Gastrocnemius medialis (tissue), 4 donors: Measurements from ENCODE around the gene FUT7. TPM values are rescaled to one million over a fixed set of nuclear protein-coding genes. Genes with fewer than 3 reads are reported as not detected.
A peak's percentile ranks its signal among the peaks of the same experiment; 100 is the strongest.

ENCODE experiments used
- ATAC-seq, 2 donors: fragments of 150-250 bp; one replicate each; pipeline ENCODE4 v1.9.1; 2016
- DNase-seq, 2 donors: peaks; one replicate each; pipeline ENCODE4 v3.0.0-alpha.2; 2019
- H3K27ac ChIP-seq, 4 donors: fragments of 200-600 bp; sonication (generic); 1 replicate in 1 of 4; 2 replicates in 3 of 4; pipeline ENCODE4 v1.5.1; 2016 to 2018; ENCODE audit warnings: mild to moderate bottlenecking in 2 of 4, moderate library complexity in 1 of 4
- H3K27me3 ChIP-seq, 3 donors: fragments of 200-600 bp; sonication (generic) in 2 of 3; 1 replicate in 1 of 3; 2 replicates in 2 of 3; pipeline versions ENCODE4 v1.5.1 to v1.6.0; 2016 to 2019; ENCODE audit warnings: mild to moderate bottlenecking in 1 of 3, moderate library complexity in 1 of 3
- H3K36me3 ChIP-seq, 2 donors: fragments of 200-600 bp; sonication (generic) in 1 of 2; one replicate each; pipeline ENCODE4 v1.5.1; 2017 to 2018
- H3K4me1 ChIP-seq, 2 donors: fragments of 200-600 bp; sonication (generic) in 1 of 2; one replicate each; pipeline ENCODE4 v1.5.1; 2016 to 2017; ENCODE audit warnings: mild to moderate bottlenecking in 2 of 2
- H3K4me3 ChIP-seq, 4 donors: fragments of 200-600 bp; sonication (generic) in 3 of 4; 1 replicate in 1 of 4; 2 replicates in 3 of 4; pipeline ENCODE4 v1.5.1; 2016 to 2019; ENCODE audit warnings: mild to moderate bottlenecking in 2 of 4
- H3K9me3 ChIP-seq, 3 donors: fragments of 200-600 bp; sonication (generic) in 2 of 3; 1 replicate in 1 of 3; 2 replicates in 2 of 3; pipeline ENCODE4 v1.5.1; 2016 to 2019
- CTCF ChIP-seq, 5 experiments: fragments of 450-650 bp in 3 of 5; fragments of 200-600 bp in 2 of 5; sonication (generic) in 2 of 5; IDR thresholded peaks in 4 of 5; conservative IDR thresholded peaks in 1 of 5; 1 replicate in 4 of 5; 2 replicates in 1 of 5; pipeline ENCODE4 v1.5.1; 2016 to 2019; ENCODE audit warnings: antibody characterized with exemption in 5 of 5, mild to moderate bottlenecking in 3 of 5, moderate library complexity in 3 of 5
- POLR2A ChIP-seq, 2 donors: fragments of 450-650 bp; IDR thresholded peaks; one replicate each; pipeline ENCODE4 v1.6.1; 2017; ENCODE audit warnings: antibody characterized with exemption in 2 of 2, mild to moderate bottlenecking in 2 of 2, moderate library complexity in 2 of 2
- in situ Hi-C, 4 donors: fragments of 200-750 bp; cut with MboI; loops; one replicate each; pipeline versions ENCODE4 v1.15.0 to v1.8.0; 2017; ENCODE audit warnings: low sequenced_read_pairs in 4 of 4
- intact Hi-C: fragments of 100-400 bp; cut with DNase I; formaldehyde crosslinking; loops from one replicate; pipeline ENCODE4 v1.15.1; 2023; ENCODE audit warnings: low total_unique reads
- total RNA-seq, 4 donors: library from RNA; depleted of rRNA; stranded (reverse); fragments of >200 nt; gene quantifications; one replicate each; pipeline versions ENCODE4 v1.1.0 to v1.2.3, GENCODE V29; 2016

The FUT7 gene
- total RNA-seq, 4 donors from 2014 or later = not detected

- ATAC-seq (no peak), DNase-seq (no peak)
- intact Hi-C loops = no loop called here
- H3K27ac ChIP-seq = no peak overlapping the region
- TF ChIP-seq POLR2A (IDR thresholded peaks at IDR 0.05) (no peak), CTCF (IDR thresholded peaks at IDR 0.05 in 4 of 5, conservative IDR thresholded peaks at IDR 0.05 in 1 of 5) (no peak)
- peaks cover 6 to 12% of the 10 kb centered on the region in 2 donors for H3K4me1 ChIP-seq
- H3K36me3 ChIP-seq = peaks cover 0 to 7% of the 10 kb centered on the region in 2 donors
- H3K27me3 ChIP-seq = peaks cover 14 to 19% (median 18%) of the 10 kb centered on the region in 3 donors
- no peak overlapping the region for H3K4me3 ChIP-seq
- in situ Hi-C loops = no loop called here
- H3K9me3 ChIP-seq = no peaks in the 10 kb centered on the region
Measured at GRCh38 chr9:136995362-136995761, 36.5 kb downstream of the FUT7 start.

GRCh38 chr9:136994888-136995230 is 37.0 kb downstream of the FUT7 start:
- intact Hi-C loops (loop anchor here (5.0 kb wide), 1 partner anchor 148 kb away; the partner anchor contains the start of gene PHPT1), in situ Hi-C loops (no loop called here)
- no peak for DNase-seq
- Histone ChIP-seq H3K36me3 (peaks cover 0 to 7% of the 10 kb centered on the region in 2 donors), H3K27me3 (peaks cover 14 to 19% (median 18%) of the 10 kb centered on the region in 3 donors), H3K4me3 (no peak overlapping the region), H3K4me1 (peaks cover 6 to 12% of the 10 kb centered on the region in 2 donors), H3K27ac (no peak overlapping the region), H3K9me3 (no peaks in the 10 kb centered on the region)
- TF ChIP-seq CTCF (IDR thresholded peaks at IDR 0.05 in 4 of 5, conservative IDR thresholded peaks at IDR 0.05 in 1 of 5) = no peak
- TF ChIP-seq POLR2A (IDR thresholded peaks at IDR 0.05) = no peak
- ATAC-seq = no peak

DNA sequence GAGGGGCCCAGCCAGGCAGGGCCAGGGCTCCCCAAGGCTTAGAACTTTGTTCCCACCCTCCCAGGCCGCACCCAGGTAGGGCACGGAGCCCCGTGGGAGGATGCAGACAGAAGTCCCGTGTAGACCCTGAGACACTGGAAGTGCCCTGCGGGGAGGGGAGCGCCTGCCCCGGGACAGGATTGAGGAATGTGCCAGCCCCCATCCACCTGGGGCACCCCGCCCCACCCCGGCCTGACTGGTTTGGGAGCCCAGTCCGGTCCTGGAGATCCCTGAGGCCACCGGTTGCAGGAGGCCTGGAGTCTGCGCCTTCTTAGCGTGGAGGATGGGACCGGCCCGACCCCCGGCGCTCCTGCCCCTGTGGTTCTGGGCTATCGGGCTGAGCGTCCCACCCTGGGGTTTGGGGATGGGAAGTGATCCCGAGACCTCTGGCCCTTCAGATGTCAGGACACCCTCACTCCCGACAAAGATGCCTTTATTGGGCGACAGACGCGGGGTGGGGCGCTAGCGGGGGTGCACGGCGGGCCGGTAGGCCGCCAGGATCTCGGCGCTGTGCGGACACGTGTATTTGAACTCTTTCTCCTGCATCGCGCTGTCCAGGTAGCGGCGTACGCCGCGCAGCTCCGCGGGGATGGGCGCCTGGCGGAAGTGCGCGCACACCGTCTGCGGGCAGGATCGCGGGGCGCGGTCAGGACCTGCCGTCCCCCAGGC is 37.6 kb downstream of the FUT7 start:
- intact Hi-C loops = loop anchor here (5.0 kb wide), 1 partner anchor 147 kb away; the partner anchor contains the start of gene PHPT1
- TF ChIP-seq CTCF (IDR thresholded peaks at IDR 0.05 in 4 of 5, conservative IDR thresholded peaks at IDR 0.05 in 1 of 5) = no peak
- no peak for TF ChIP-seq POLR2A (IDR thresholded peaks at IDR 0.05)
- no peak for ATAC-seq
- Histone ChIP-seq H3K36me3 (peaks cover 0 to 7% of the 10 kb centered on the region in 2 donors), H3K9me3 (no peaks in the 10 kb centered on the region), H3K4me1 (peaks cover 6 to 12% of the 10 kb centered on the region in 2 donors), H3K27me3 (peaks cover 14 to 19% (median 18%) of the 10 kb centered on the region in 3 donors), H3K4me3 (no peak overlapping the region), H3K27ac (no peak overlapping the region)
- no peak for DNase-seq
- in situ Hi-C loops = no loop called here

DNA sequence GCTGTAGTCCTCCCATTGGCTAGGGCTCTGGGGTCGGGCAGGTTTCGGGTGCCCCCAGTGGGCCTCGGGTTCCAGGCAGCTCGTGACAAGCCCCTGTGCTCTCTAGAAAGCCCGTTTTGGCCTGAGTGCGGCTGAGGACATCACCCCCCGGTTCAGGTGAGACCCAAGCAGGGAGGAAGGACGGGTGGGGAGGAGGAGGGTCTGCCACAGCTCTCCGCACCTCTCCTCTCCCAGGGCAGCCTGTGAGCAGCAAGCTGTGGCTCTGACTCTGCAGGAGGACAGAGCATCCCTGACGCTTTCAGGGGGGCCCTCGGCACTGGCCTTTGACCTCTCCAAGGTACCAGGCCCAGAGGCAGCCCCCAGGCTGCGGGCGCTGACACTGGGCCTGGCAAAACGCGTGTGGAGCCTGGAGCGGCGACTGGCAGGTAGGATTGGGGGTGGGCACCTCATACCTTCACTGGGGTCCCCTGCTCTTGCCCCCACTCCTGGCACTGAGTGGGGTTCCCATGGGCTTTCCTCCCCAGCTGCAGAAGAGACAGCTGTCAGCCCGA is 39.0 kb downstream of the FUT7 start:
- intact Hi-C loops = loop anchor here (1.0 to 5.0 kb wide), 4 partner anchors 15 to 146 kb away; partner anchors contain the start of genes PHPT1 and TRAF2
- peaks cover 6 to 12% of the 10 kb centered on the region in 2 donors for H3K4me1 ChIP-seq
- no peak for ATAC-seq

More for the DNA sequence above, 39.0 kb downstream of the FUT7 start:
- no peak for DNase-seq
- in situ Hi-C loops = no loop called here
- Histone ChIP-seq H3K27ac (peak overlapping the region; percentile 58 to 86 (median 80)), H3K4me3 (peak overlapping the region; percentile 65 to 95 (median 82)), H3K27me3 (peaks cover 14 to 19% (median 18%) of the 10 kb centered on the region in 3 donors), H3K36me3 (peaks cover 0 to 7% of the 10 kb centered on the region in 2 donors), H3K9me3 (no peaks in the 10 kb centered on the region)
- TF ChIP-seq CTCF (IDR thresholded peaks at IDR 0.05 in 4 of 5, conservative IDR thresholded peaks at IDR 0.05 in 1 of 5) = no peak
- TF ChIP-seq POLR2A (IDR thresholded peaks at IDR 0.05) = no peak
